Smooth muscle cell (in vitro differentiated cells): ENCODE results near the gene IL22RA1. TPM values are rescaled to one million over a fixed set of nuclear protein-coding genes. Genes with fewer than 3 reads are reported as not detected.

Source experiments
- DNase-seq: peaks from one replicate; lab custom pipeline; 2025; ENCODE audit not compliant: unreplicated experiment; lab: John Stamatoyannopoulos, UW
- H2AFZ ChIP-seq: fragments of 200-600 bp; sonication (generic); 2 replicates; pipeline ENCODE4 v1.6.0; 2016; ENCODE audit warnings: antibody characterized with exemption, low read depth, mild to moderate bottlenecking
- H3F3A ChIP-seq: fragments of 200-600 bp; sonication (generic); 2 replicates; pipeline ENCODE4 v1.6.0; 2017; ENCODE audit warnings: antibody characterized with exemption, low read depth
- H3K27ac ChIP-seq: fragments of 200-600 bp; sonication (generic); 2 replicates; pipeline ENCODE4 v1.5.1; 2016; ENCODE audit warnings: low read depth, mild to moderate bottlenecking
- H3K27me3 ChIP-seq: fragments of 200-600 bp; sonication (generic); 2 replicates; pipeline ENCODE4 v1.6.1; 2016; ENCODE audit warnings: low read depth, mild to moderate bottlenecking
- H3K36me3 ChIP-seq: fragments of 200-600 bp; sonication (generic); 2 replicates; pipeline ENCODE4 v1.5.1; 2016; ENCODE audit warnings: low read depth
- H3K4me1 ChIP-seq: fragments of 200-600 bp; sonication (generic); 2 replicates; pipeline ENCODE4 v1.5.1; 2016; ENCODE audit warnings: low read depth
- H3K4me2 ChIP-seq: fragments of 200-600 bp; sonication (generic); 2 replicates; pipeline ENCODE4 v1.6.0; 2016; ENCODE audit warnings: mild to moderate bottlenecking
- H3K4me3 ChIP-seq: fragments of 200-600 bp; sonication (generic); 2 replicates; pipeline ENCODE4 v1.5.1; 2016; ENCODE audit warnings: mild to moderate bottlenecking
- H3K79me2 ChIP-seq: fragments of 200-600 bp; sonication (generic); 2 replicates; pipeline ENCODE4 v1.6.0; 2016; ENCODE audit warnings: low read depth, mild to moderate bottlenecking
- H3K9ac ChIP-seq: fragments of 200-600 bp; sonication (generic); 2 replicates; pipeline ENCODE4 v1.6.0; 2016; ENCODE audit warnings: low read depth
- H3K9me3 ChIP-seq: fragments of 200-600 bp; sonication (generic); replicated peaks from 2 replicates; pipeline ENCODE4 v1.5.1; 2016; ENCODE audit warnings: low read depth
- H4K20me1 ChIP-seq: fragments of 200-600 bp; sonication (generic); 2 replicates; pipeline ENCODE4 v1.6.0; 2016; ENCODE audit warnings: low read depth
- WGBS: methylation state at CpG from one replicate; pipeline ENCODE4 v1.1.7; 2016; ENCODE audit warnings: low lambda C conversion rate; 5-methylcytosine and 5-hydroxymethylcytosine counted together
- polyA plus RNA-seq: library from polyadenylated mRNA; unstranded; fragments of >200 nt; fragmentation: Nextera tagmentation; extraction: Ambion mirVana; gene quantifications from 2 replicates; pipeline ENCODE4 v1.2.1, GENCODE V29; 2016
- total RNA-seq: library from RNA; depleted of rRNA; stranded (reverse); fragments of >200 nt; gene quantifications from 2 replicates; pipeline ENCODE4 v1.2.3, GENCODE V29; 2014
- TF ChIP-seq, protein P1 (sequence below): fragments of 200-600 bp; sonication (generic); IDR thresholded peaks from 2 replicates; pipeline ENCODE4 v1.5.1; 2017; ENCODE audit warnings: borderline replicate concordance, mild to moderate bottlenecking, antibody characterized with exemption; ENCODE audit not compliant: insufficient read depth, poor library complexity, severe bottlenecking

The IL22RA1 gene
- total and polyA plus RNA-seq, 2 experiments from 2014 or later: 0.40 TPM; not detected in 1

- H3K4me2 ChIP-seq: peak within 1 kb of the TSS; percentile 60
- TF ChIP-seq, protein P1, sequence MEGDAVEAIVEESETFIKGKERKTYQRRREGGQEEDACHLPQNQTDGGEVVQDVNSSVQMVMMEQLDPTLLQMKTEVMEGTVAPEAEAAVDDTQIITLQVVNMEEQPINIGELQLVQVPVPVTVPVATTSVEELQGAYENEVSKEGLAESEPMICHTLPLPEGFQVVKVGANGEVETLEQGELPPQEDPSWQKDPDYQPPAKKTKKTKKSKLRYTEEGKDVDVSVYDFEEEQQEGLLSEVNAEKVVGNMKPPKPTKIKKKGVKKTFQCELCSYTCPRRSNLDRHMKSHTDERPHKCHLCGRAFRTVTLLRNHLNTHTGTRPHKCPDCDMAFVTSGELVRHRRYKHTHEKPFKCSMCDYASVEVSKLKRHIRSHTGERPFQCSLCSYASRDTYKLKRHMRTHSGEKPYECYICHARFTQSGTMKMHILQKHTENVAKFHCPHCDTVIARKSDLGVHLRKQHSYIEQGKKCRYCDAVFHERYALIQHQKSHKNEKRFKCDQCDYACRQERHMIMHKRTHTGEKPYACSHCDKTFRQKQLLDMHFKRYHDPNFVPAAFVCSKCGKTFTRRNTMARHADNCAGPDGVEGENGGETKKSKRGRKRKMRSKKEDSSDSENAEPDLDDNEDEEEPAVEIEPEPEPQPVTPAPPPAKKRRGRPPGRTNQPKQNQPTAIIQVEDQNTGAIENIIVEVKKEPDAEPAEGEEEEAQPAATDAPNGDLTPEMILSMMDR: peak; percentile 30
- no peaks in the 10 kb centered on the region for H3K79me2 ChIP-seq
- H3K27me3 ChIP-seq: no peaks in the 10 kb centered on the region
- H3K4me1 ChIP-seq: peaks cover 11% of the 10 kb centered on the region
- H4K20me1 ChIP-seq: no peaks in the 10 kb centered on the region
- WGBS: 63% methylated on average over 27 of the region's 27 CpGs
- H3K27ac ChIP-seq: no peak within 1 kb of the TSS
- no peak within 1 kb of the TSS for H3K9ac ChIP-seq
- H3K9me3 ChIP-seq: no peaks in the 10 kb centered on the region
- H3F3A ChIP-seq: no peaks in the 10 kb centered on the region
- DNase-seq: peak; percentile 9
- no peaks in the 10 kb centered on the region for H3K36me3 ChIP-seq
- no peak within 1 kb of the TSS for H3K4me3 ChIP-seq
- no peak within 1 kb of the TSS for H2AFZ ChIP-seq
Observed at GRCh38 chr1:24111996-24112779, 30.8 kb downstream of the IL22RA1 start, which contains the start of gene MYOM3. TSS of gene MYOM3 (minus strand) at chr1:24112135. CDS start at chr1:24108636, 3,499 bp downstream.

GRCh38 chr1:24111262-24111995, 31.5 kb downstream of the IL22RA1 start:
- DNase-seq: no peak
- TF ChIP-seq, protein P1: no peak
- Histone ChIP-seq H3K27me3 (no peaks in the 10 kb centered on the region), H3K4me3 (no peak overlapping the region), H3K9ac (no peak overlapping the region), H3K79me2 (no peaks in the 10 kb centered on the region), H2AFZ (no peak overlapping the region), H3K4me2 (no peak overlapping the region), H4K20me1 (no peaks in the 10 kb centered on the region), H3K4me1 (peaks cover 14% of the 10 kb centered on the region), H3K9me3 (no peaks in the 10 kb centered on the region), H3K36me3 (no peaks in the 10 kb centered on the region), H3F3A (no peaks in the 10 kb centered on the region), H3K27ac (no peak overlapping the region)
- 78% methylated on average over 20 of the region's 20 CpGs for WGBS

DNA sequence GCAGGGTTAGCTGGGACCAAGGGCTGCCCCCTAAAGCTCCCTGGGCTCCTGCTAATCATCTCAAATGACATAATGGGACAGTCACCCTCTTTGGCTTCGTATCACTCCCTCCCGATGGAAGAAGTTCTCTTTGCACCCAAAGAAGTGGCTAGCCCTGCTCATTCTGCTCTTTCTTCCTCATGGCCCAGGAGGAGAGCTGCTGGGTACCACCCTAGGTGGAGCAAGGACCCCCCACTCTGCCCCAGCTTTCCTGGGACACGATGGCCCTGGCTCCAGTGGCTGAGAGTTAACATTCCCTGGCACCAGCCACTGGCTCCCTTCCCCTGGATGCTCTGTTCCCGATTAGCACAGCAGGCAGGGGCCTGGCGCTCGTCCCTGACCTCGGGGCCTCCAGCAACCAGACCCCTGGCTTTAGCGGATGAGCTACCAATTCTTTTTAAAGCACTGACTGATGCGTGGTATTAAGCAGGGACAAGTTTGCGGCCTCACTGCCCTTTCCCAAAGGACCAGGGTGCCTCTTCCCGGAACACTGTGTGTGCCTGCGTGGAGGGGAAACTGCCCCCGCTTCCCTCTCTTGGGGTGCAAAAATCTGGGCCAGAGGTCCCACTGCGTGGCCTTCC, 32.2 kb downstream of the IL22RA1 start:
- no peaks in the 10 kb centered on the region for H3K9me3 ChIP-seq
- H4K20me1 ChIP-seq: no peaks in the 10 kb centered on the region
- H3K4me2 ChIP-seq: no peak overlapping the region
- WGBS: 44% methylated on average over 14 of the region's 14 CpGs
- H3K9ac ChIP-seq: no peak overlapping the region
- H3K4me3 ChIP-seq: no peak overlapping the region
- DNase-seq: no peak
- H3K4me1 ChIP-seq: peaks cover 14% of the 10 kb centered on the region
- no peak overlapping the region for H3K27ac ChIP-seq
- H3K27me3 ChIP-seq: no peaks in the 10 kb centered on the region
- TF ChIP-seq, protein P1: no peak
- no peaks in the 10 kb centered on the region for H3K36me3 ChIP-seq
- H3F3A ChIP-seq: no peaks in the 10 kb centered on the region
- no peak overlapping the region for H2AFZ ChIP-seq
- no peaks in the 10 kb centered on the region for H3K79me2 ChIP-seq
